GM12891 (cell line): ENCODE measurements around the gene IFNA17.

ENCODE experiments used
- PAX5 ChIP-seq: IDR thresholded peaks from 2 replicates; pipeline ENCODE4 v1.6.1; 2011; ENCODE audit warnings: low read length, moderate library complexity, mild to moderate bottlenecking; ENCODE audit not compliant: insufficient read depth, severe bottlenecking
- POLR2A ChIP-seq: IDR thresholded peaks from 2 replicates; pipeline ENCODE4 v1.6.1; 2011; ENCODE audit warnings: low read depth, low read length, control low read depth
- POLR2AphosphoS5 ChIP-seq: IDR thresholded peaks from 2 replicates; pipeline ENCODE4 v1.6.1; 2011; ENCODE audit warnings: low read depth, low read length, control low read depth
- SPI1 ChIP-seq: IDR thresholded peaks from 2 replicates; pipeline ENCODE4 v1.6.1; 2011; ENCODE audit warnings: low read depth, low read length, control low read depth
- TAF1 ChIP-seq: IDR thresholded peaks from 2 replicates; pipeline ENCODE4 v1.6.1; 2011; ENCODE audit warnings: low read depth, low read length, control low read depth

DNA sequence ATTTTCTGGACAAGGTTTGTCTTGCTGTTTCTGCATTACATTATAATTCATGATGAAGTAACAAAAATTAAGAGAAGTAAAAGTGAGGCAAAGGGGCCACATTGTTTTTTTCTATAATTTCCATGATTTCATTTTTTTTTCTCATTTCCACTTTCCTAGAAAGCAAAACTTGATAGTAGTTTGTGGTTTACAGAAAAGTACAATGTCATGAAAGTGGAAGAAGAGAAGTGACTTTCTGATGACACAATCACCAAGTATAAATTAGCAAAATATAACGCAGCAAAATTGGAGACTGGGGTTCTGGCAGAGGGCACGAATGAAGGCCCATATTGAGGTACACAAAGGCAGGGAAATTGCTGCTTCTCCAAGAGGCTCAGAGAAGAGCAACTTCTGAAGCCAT, 16.8 kb upstream of the IFNA17 start:
- no peak for TF ChIP-seq POLR2A
- TF ChIP-seq POLR2AphosphoS5, result no peak
- no peak for TF ChIP-seq TAF1
- peak; percentile 46 for TF ChIP-seq SPI1
- no peak for TF ChIP-seq PAX5
